ENCODE data around the gene TVP23A.

Gene TVP23A

GRCh38 chr16:10817963-10818941, at the start of gene TVP23A:
Gene TVP23A, minus strand, starts transcription at chr16:10818794. Its CDS starts 301 bp downstream, at chr16:10818493.
- Mint-ChIP-seq H3K4me3 (no peak within 1 kb of the TSS), H3K9me3 (no peaks in the 10 kb centered on the region), H3K36me3 (no peaks in the 10 kb centered on the region), H3K27me3 (peaks cover 5% of the 10 kb centered on the region), H3K27ac (no peak within 1 kb of the TSS), H3K4me1 (no peaks in the 10 kb centered on the region)

GRCh38 chr16:10868104-10868595, 49.6 kb upstream of the TVP23A start:
- Mint-ChIP-seq H3K36me3 (no peaks in the 10 kb centered on the region), H3K4me3 (no peak overlapping the region), H3K4me1 (peaks cover 15% of the 10 kb centered on the region), H3K9me3 (no peaks in the 10 kb centered on the region), H3K27ac (peak overlapping the region; percentile 43), H3K27me3 (peaks cover 24% of the 10 kb centered on the region)

GRCh38 chr16:10867199-10867598, 48.6 kb upstream of the TVP23A start:
- H3K36me3 Mint-ChIP-seq: no peaks in the 10 kb centered on the region
- H3K27ac Mint-ChIP-seq: no peak overlapping the region
- H3K4me3 Mint-ChIP-seq: no peak overlapping the region
- peaks cover 21% of the 10 kb centered on the region for H3K27me3 Mint-ChIP-seq
- no peaks in the 10 kb centered on the region for H3K9me3 Mint-ChIP-seq
- peaks cover 15% of the 10 kb centered on the region for H3K4me1 Mint-ChIP-seq

- Mint-ChIP-seq H3K36me3 (no peaks in the 10 kb centered on the region), H3K27me3 (peaks cover 19% of the 10 kb centered on the region), H3K4me3 (no peak overlapping the region), H3K9me3 (no peaks in the 10 kb centered on the region), H3K27ac (no peak overlapping the region), H3K4me1 (peaks cover 15% of the 10 kb centered on the region)
Observed at GRCh38 chr16:10865991-10866966, 47.7 kb upstream of the TVP23A start.

- H3K9me3 Mint-ChIP-seq: no peaks in the 10 kb centered on the region
- no peaks in the 10 kb centered on the region for H3K4me1 Mint-ChIP-seq
- no peaks in the 10 kb centered on the region for H3K36me3 Mint-ChIP-seq
- no peak overlapping the region for H3K4me3 Mint-ChIP-seq
- no peak overlapping the region for H3K27ac Mint-ChIP-seq
- H3K27me3 Mint-ChIP-seq: peaks cover 11% of the 10 kb centered on the region
Observed at GRCh38 chr16:10862438-10862837, 43.8 kb upstream of the TVP23A start.

- H3K27me3 Mint-ChIP-seq: peaks cover 5% of the 10 kb centered on the region
- H3K9me3 Mint-ChIP-seq: no peaks in the 10 kb centered on the region
- H3K4me3 Mint-ChIP-seq: no peak overlapping the region
- H3K36me3 Mint-ChIP-seq: no peaks in the 10 kb centered on the region
- H3K27ac Mint-ChIP-seq: no peak overlapping the region
- no peaks in the 10 kb centered on the region for H3K4me1 Mint-ChIP-seq
Observed at GRCh38 chr16:10859658-10860057, 41.1 kb upstream of the TVP23A start.

- no peaks in the 10 kb centered on the region for H3K36me3 Mint-ChIP-seq
- peaks cover 5% of the 10 kb centered on the region for H3K27me3 Mint-ChIP-seq
- no peak overlapping the region for H3K27ac Mint-ChIP-seq
Observed at GRCh38 chr16:10859020-10859419, 40.4 kb upstream of the TVP23A start.

GRCh38 chr16:10858203-10858602, 39.6 kb upstream of the TVP23A start:
- H3K9me3 Mint-ChIP-seq: no peaks in the 10 kb centered on the region
- H3K4me1 Mint-ChIP-seq: no peaks in the 10 kb centered on the region
- no peaks in the 10 kb centered on the region for H3K36me3 Mint-ChIP-seq
- H3K27me3 Mint-ChIP-seq: peaks cover 3% of the 10 kb centered on the region
- no peak overlapping the region for H3K4me3 Mint-ChIP-seq
- H3K27ac Mint-ChIP-seq: no peak overlapping the region

More at GRCh38 chr16:10859020-10859419, 40.4 kb upstream of the TVP23A start:
- no peak overlapping the region for H3K4me3 Mint-ChIP-seq
- no peaks in the 10 kb centered on the region for H3K9me3 Mint-ChIP-seq
- no peaks in the 10 kb centered on the region for H3K4me1 Mint-ChIP-seq

- Mint-ChIP-seq H3K36me3 (no peaks in the 10 kb centered on the region), H3K27me3 (peaks cover 1% of the 10 kb centered on the region), H3K4me3 (no peak overlapping the region), H3K9me3 (no peaks in the 10 kb centered on the region), H3K27ac (no peak overlapping the region), H3K4me1 (peaks cover 12% of the 10 kb centered on the region)
Observed at GRCh38 chr16:10856042-10856441, 37.4 kb upstream of the TVP23A start.

GRCh38 chr16:10852948-10853347, 34.4 kb upstream of the TVP23A start:
- peaks cover 12% of the 10 kb centered on the region for H3K4me1 Mint-ChIP-seq
- no peak overlapping the region for H3K27ac Mint-ChIP-seq
- no peaks in the 10 kb centered on the region for H3K9me3 Mint-ChIP-seq

GRCh38 chr16:10852286-10852685, 33.7 kb upstream of the TVP23A start:
- Mint-ChIP-seq H3K27ac (no peak overlapping the region), H3K9me3 (no peaks in the 10 kb centered on the region), H3K27me3 (peaks cover 5% of the 10 kb centered on the region)

More at GRCh38 chr16:10852948-10853347, 34.4 kb upstream of the TVP23A start:
- peaks cover 3% of the 10 kb centered on the region for H3K27me3 Mint-ChIP-seq
- H3K36me3 Mint-ChIP-seq: no peaks in the 10 kb centered on the region
- no peak overlapping the region for H3K4me3 Mint-ChIP-seq

GRCh38 chr16:10851512-10851911, 32.9 kb upstream of the TVP23A start:
- H3K27ac Mint-ChIP-seq: no peak overlapping the region
- H3K4me1 Mint-ChIP-seq: peaks cover 12% of the 10 kb centered on the region
- no peaks in the 10 kb centered on the region for H3K9me3 Mint-ChIP-seq
- peaks cover 12% of the 10 kb centered on the region for H3K27me3 Mint-ChIP-seq
- no peaks in the 10 kb centered on the region for H3K36me3 Mint-ChIP-seq
- no peak overlapping the region for H3K4me3 Mint-ChIP-seq

More at GRCh38 chr16:10852286-10852685, 33.7 kb upstream of the TVP23A start:
- Mint-ChIP-seq H3K36me3 (no peaks in the 10 kb centered on the region), H3K4me3 (no peak overlapping the region), H3K4me1 (peaks cover 12% of the 10 kb centered on the region)

- H3K4me1 Mint-ChIP-seq: peaks cover 12% of the 10 kb centered on the region
- H3K27ac Mint-ChIP-seq: no peak overlapping the region
- no peaks in the 10 kb centered on the region for H3K9me3 Mint-ChIP-seq
- no peaks in the 10 kb centered on the region for H3K36me3 Mint-ChIP-seq
- H3K27me3 Mint-ChIP-seq: peaks cover 12% of the 10 kb centered on the region
- no peak overlapping the region for H3K4me3 Mint-ChIP-seq
Observed at GRCh38 chr16:10850478-10850850, 31.9 kb upstream of the TVP23A start.

- Mint-ChIP-seq H3K9me3 (no peaks in the 10 kb centered on the region), H3K27me3 (peaks cover 12% of the 10 kb centered on the region), H3K36me3 (no peaks in the 10 kb centered on the region), H3K4me3 (no peak overlapping the region), H3K27ac (no peak overlapping the region), H3K4me1 (peaks cover 12% of the 10 kb centered on the region)
Observed at GRCh38 chr16:10849736-10850477, 31.3 kb upstream of the TVP23A start.

- no peak overlapping the region for H3K4me3 Mint-ChIP-seq
- no peaks in the 10 kb centered on the region for H3K36me3 Mint-ChIP-seq
- peaks cover 2% of the 10 kb centered on the region for H3K4me1 Mint-ChIP-seq
- H3K27ac Mint-ChIP-seq: no peak overlapping the region
- H3K9me3 Mint-ChIP-seq: no peaks in the 10 kb centered on the region
- peaks cover 14% of the 10 kb centered on the region for H3K27me3 Mint-ChIP-seq
Observed at GRCh38 chr16:10847176-10847575, 28.6 kb upstream of the TVP23A start.
